ENCODE results near the gene NUS1. TPM values are rescaled to one million over a fixed set of nuclear protein-coding genes. Genes with fewer than 3 reads are reported as not detected.

NUS1 gene
- total RNA-seq, 1 experiment from 2014 or later = 56.9 TPM

GRCh38 chr6:117627533-117627932 lies 47.7 kb upstream of the NUS1 start:
- Histone ChIP-seq H2BK5ac (ENCODE audit: insufficient read length, low read length) (no peak overlapping the region), H2BK120ac (ENCODE audit: low read depth, low read length, poor library complexity, severe bottlenecking) (no peak overlapping the region), H2AK5ac (ENCODE audit: insufficient read length, low read length) (no peak overlapping the region), H3K9ac (ENCODE audit: extremely low read depth, insufficient read length, low read length) (no peak overlapping the region), H4K91ac (ENCODE audit: insufficient read length, low read depth, low read length) (no peak overlapping the region), H4K5ac (ENCODE audit: insufficient read length, low read depth, low read length) (no peak overlapping the region), H3K4me1 (ENCODE audit: insufficient read depth, low read length) (no peaks in the 10 kb centered on the region), H4K8ac (replicated peaks; ENCODE audit: insufficient read length, low read depth, low read length) (no peak overlapping the region), H3K18ac (ENCODE audit: insufficient read length, low read depth, low read length) (no peak overlapping the region), H4K20me1 (ENCODE audit: control insufficient read depth, insufficient read depth, insufficient read length) (no peaks in the 10 kb centered on the region), H3K23me2 (ENCODE audit: insufficient read length, low read depth, low read length, poor library complexity, severe bottlenecking) (no peaks in the 10 kb centered on the region), H3K79me1 (ENCODE audit: insufficient read depth, low read depth, low read length, poor library complexity, severe bottlenecking) (no peaks in the 10 kb centered on the region), H2BK15ac (ENCODE audit: low read depth, low read length) (no peak overlapping the region), H3K4ac (ENCODE audit: low read depth, low read length) (no peak overlapping the region), H2AFZ (ENCODE audit: low read length) (no peak overlapping the region), H3K4me2 (ENCODE audit: insufficient read depth, insufficient read length, low read length) (no peak overlapping the region), H3K79me2 (ENCODE audit: insufficient read depth, low read length) (no peaks in the 10 kb centered on the region), H3T11ph (ENCODE audit: low read length) (no peak overlapping the region), H3K14ac (ENCODE audit: insufficient read depth, low read length) (no peak overlapping the region), H3K9me3 (ENCODE audit: control insufficient read depth, low read depth, low read length) (peaks cover 6% of the 10 kb centered on the region), H3K56ac (ENCODE audit: insufficient read length, low read depth, low read length) (no peak overlapping the region), H3K27ac (ENCODE audit: insufficient read length, low read depth, low read length) (no peak overlapping the region), H3K23ac (ENCODE audit: insufficient read length, low read depth, low read length) (no peak overlapping the region), H2BK12ac (ENCODE audit: insufficient read length, low read depth, low read length) (no peak overlapping the region), H2BK20ac (ENCODE audit: low read depth, low read length, poor library complexity, severe bottlenecking) (no peak overlapping the region), H3K27me3 (ENCODE audit: insufficient read depth, low read length) (no peaks in the 10 kb centered on the region)
- Mint-ChIP-seq H3K27ac (no peak overlapping the region), H3K9me3 (peaks cover 57 to 58% of the 10 kb centered on the region in 2 experiments), H3K36me3 (ENCODE audit: insufficient read depth in 1 of 3, low read depth in 3 of 3) (peaks cover 14 to 45% (median 36%) of the 10 kb centered on the region in 3 experiments), H3K4me1 (no peaks in the 10 kb centered on the region), H3K4me3 (no peak overlapping the region), H3K27me3 (ENCODE audit: low read depth) (peaks cover 4% of the 10 kb centered on the region; the same call in 1 of the 2 replicates)
- no peak for TF ChIP-seq CTCF (conservative IDR thresholded peaks at IDR 0.05)
- no peak for DNase-seq

Data from H9 (cell line).